NT2/D1 (cell line): ENCODE data around the gene TFAP2A.
A peak's percentile ranks its signal among the peaks of the same experiment; 100 is the strongest.

Experiments used
- DNase-seq: peaks from one replicate; pipeline ENCODE4 v3.0.0-alpha.2; 2011; ENCODE audit warnings: low read depth, low spot score
- H3K27me3 ChIP-seq: 2 replicates; pipeline ENCODE4 v1.6.0; 2011; ENCODE audit warnings: mild to moderate bottlenecking; ENCODE audit not compliant: insufficient read length, insufficient read depth
- H3K36me3 ChIP-seq: 2 replicates; pipeline ENCODE4 v1.6.1; 2011; ENCODE audit warnings: mild to moderate bottlenecking, low read length, mixed read lengths; ENCODE audit not compliant: insufficient read depth, insufficient read length
- H3K4me1 ChIP-seq: 2 replicates; pipeline ENCODE4 v1.5.1; 2011; ENCODE audit not compliant: insufficient read depth, insufficient read length
- H3K4me3 ChIP-seq: 2 replicates; pipeline ENCODE4 v1.5.1; 2011; ENCODE audit warnings: low read depth; ENCODE audit not compliant: insufficient read length
- H3K9ac ChIP-seq: 2 replicates; pipeline ENCODE4 v1.6.0; 2011; ENCODE audit warnings: low read depth; ENCODE audit not compliant: insufficient read length
- H3K9me3 ChIP-seq: 2 replicates; pipeline ENCODE4 v1.5.1; 2011; ENCODE audit warnings: mild to moderate bottlenecking, low read length; ENCODE audit not compliant: insufficient read depth
- SUZ12 ChIP-seq: IDR thresholded peaks from 2 replicates; pipeline ENCODE4 v1.6.1; 2011; ENCODE audit not compliant: insufficient read length, insufficient read depth; ENCODE audit errors: extremely low read depth
- YY1 ChIP-seq: IDR thresholded peaks from 2 replicates; pipeline ENCODE4 v1.6.1; 2011; ENCODE audit not compliant: insufficient read length, insufficient read depth
- ZNF274 ChIP-seq: IDR thresholded peaks from 2 replicates; pipeline ENCODE4 v1.6.1; 2011; ENCODE audit warnings: mild to moderate bottlenecking, low read depth, low read length

The TFAP2A gene

GRCh38 chr6:10395171-10395703, 19.6 kb downstream of the TFAP2A start:
- H3K36me3 ChIP-seq, result no peaks in the 10 kb centered on the region
- no peak overlapping the region for H3K9ac ChIP-seq
- no peak for DNase-seq
- no peak overlapping the region for H3K4me3 ChIP-seq
- H3K27me3 ChIP-seq, result peaks cover 86% of the 10 kb centered on the region
- H3K9me3 ChIP-seq, result no peaks in the 10 kb centered on the region
- no peak for TF ChIP-seq SUZ12
- TF ChIP-seq ZNF274, result no peak
- TF ChIP-seq YY1, result no peak
- H3K4me1 ChIP-seq, result peaks cover 3% of the 10 kb centered on the region

DNA sequence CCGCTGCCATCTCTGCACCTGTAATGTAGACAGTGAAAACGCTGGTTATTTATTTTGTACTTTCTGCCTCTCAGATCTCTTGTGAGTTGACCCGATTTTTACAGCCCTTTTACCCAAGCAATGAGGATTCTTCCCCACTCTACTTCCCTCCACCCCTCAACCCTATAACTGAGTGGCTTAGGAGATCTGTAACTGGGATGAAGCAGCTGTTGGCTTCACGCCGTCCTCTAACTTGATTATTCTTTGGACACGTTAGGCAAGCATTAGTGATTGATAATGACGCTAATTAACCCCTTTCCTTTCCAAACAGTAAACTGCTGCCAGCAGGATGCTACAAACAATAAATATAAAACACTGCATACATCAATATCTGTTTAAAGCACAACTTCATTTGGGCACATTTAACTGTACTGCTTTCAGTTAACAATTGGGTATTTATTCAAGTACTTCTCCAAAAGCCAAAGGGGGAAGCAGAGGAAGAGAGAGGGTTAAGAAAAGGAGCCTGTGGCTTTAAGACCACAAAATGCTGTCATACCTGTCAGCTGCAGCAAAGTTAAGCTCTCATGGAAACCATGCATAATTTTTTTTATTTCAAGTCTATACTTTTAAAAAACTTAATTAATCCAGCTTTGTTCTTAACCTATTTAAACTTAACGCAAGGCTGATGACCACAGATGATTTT, 21.2 kb downstream of the TFAP2A start:
- TF ChIP-seq SUZ12 (no peak), YY1 (no peak), ZNF274 (no peak)
- DNase-seq, result no peak
- H3K4me1 ChIP-seq, result peaks cover 3% of the 10 kb centered on the region
- no peaks in the 10 kb centered on the region for H3K36me3 ChIP-seq
- no peak overlapping the region for H3K9ac ChIP-seq
- no peak overlapping the region for H3K4me3 ChIP-seq
- peaks cover 95% of the 10 kb centered on the region for H3K27me3 ChIP-seq
- no peaks in the 10 kb centered on the region for H3K9me3 ChIP-seq

GRCh38 chr6:10391799-10392198, 23.1 kb downstream of the TFAP2A start:
- no peak overlapping the region for H3K4me3 ChIP-seq
- TF ChIP-seq YY1, result no peak
- TF ChIP-seq SUZ12, result no peak
- TF ChIP-seq ZNF274, result no peak
- peaks cover 3% of the 10 kb centered on the region for H3K4me1 ChIP-seq
- H3K9me3 ChIP-seq, result no peaks in the 10 kb centered on the region
- H3K27me3 ChIP-seq, result peaks cover 98% of the 10 kb centered on the region
- no peaks in the 10 kb centered on the region for H3K36me3 ChIP-seq
- no peak for DNase-seq
- H3K9ac ChIP-seq, result no peak overlapping the region

GRCh38 chr6:10391299-10391630, 23.6 kb downstream of the TFAP2A start:
- Histone ChIP-seq H3K4me1 (peaks cover 3% of the 10 kb centered on the region), H3K4me3 (no peak overlapping the region), H3K9me3 (no peaks in the 10 kb centered on the region), H3K9ac (no peak overlapping the region), H3K27me3 (peaks cover 100% of the 10 kb centered on the region), H3K36me3 (no peaks in the 10 kb centered on the region)
- no peak for TF ChIP-seq ZNF274
- no peak for TF ChIP-seq YY1
- no peak for TF ChIP-seq SUZ12
- DNase-seq, result no peak

- Histone ChIP-seq H3K9me3 (no peaks in the 10 kb centered on the region), H3K9ac (no peak overlapping the region), H3K4me1 (peaks cover 3% of the 10 kb centered on the region), H3K4me3 (peak overlapping the region; percentile 15), H3K27me3 (peaks cover 99% of the 10 kb centered on the region), H3K36me3 (no peaks in the 10 kb centered on the region)
- no peak for DNase-seq
- TF ChIP-seq ZNF274 (no peak), YY1 (no peak), SUZ12 (no peak)
Observed at GRCh38 chr6:10390495-10391298, 24.2 kb downstream of the TFAP2A start.

GRCh38 chr6:10389739-10390494, 25.0 kb downstream of the TFAP2A start:
- Histone ChIP-seq H3K36me3 (no peaks in the 10 kb centered on the region), H3K9me3 (no peaks in the 10 kb centered on the region), H3K4me1 (peaks cover 3% of the 10 kb centered on the region), H3K4me3 (peak overlapping the region; percentile 15), H3K9ac (no peak overlapping the region), H3K27me3 (peaks cover 99% of the 10 kb centered on the region)
- TF ChIP-seq SUZ12 (no peak), ZNF274 (no peak), YY1 (no peak)
- no peak for DNase-seq
